ENCODE results near the gene PLCZ1.
"Not testable (repeated sequence)": the region's sequence is repeated elsewhere in the genome, so short reads cannot be mapped to it uniquely, and the experiment has no call there.

PLCZ1 gene

GRCh38 chr12:18703321-18703720, 34.5 kb downstream of the PLCZ1 start:
- TF ChIP-seq CTCF (IDR thresholded peaks at IDR 0.05; ENCODE audit: low read depth, low read length) = no peak
- no peak for DNase-seq (ENCODE audit: extremely low read depth, low read depth)

- peak; percentile 93 for DNase-seq (ENCODE audit: extremely low read depth, low read depth)
- TF ChIP-seq CTCF (IDR thresholded peaks at IDR 0.05; ENCODE audit: low read depth, low read length) = no peak
Measured at GRCh38 chr12:18700271-18700670, 37.5 kb downstream of the PLCZ1 start.

- TF ChIP-seq CTCF (IDR thresholded peaks at IDR 0.05; ENCODE audit: low read depth, low read length) = no peak
- no peak for DNase-seq (ENCODE audit: extremely low read depth, low read depth)
Measured at GRCh38 chr12:18696971-18697602, 40.7 kb downstream of the PLCZ1 start.

GRCh38 chr12:18693986-18694385, 43.8 kb downstream of the PLCZ1 start:
- not testable (repeated sequence) for DNase-seq (ENCODE audit: extremely low read depth, low read depth)

GRCh38 chr12:18690653-18691052, 47.2 kb downstream of the PLCZ1 start:
- no peak for TF ChIP-seq CTCF (IDR thresholded peaks at IDR 0.05; ENCODE audit: low read depth, low read length)
- no peak for DNase-seq (ENCODE audit: extremely low read depth, low read depth)

- no peak for TF ChIP-seq CTCF (IDR thresholded peaks at IDR 0.05; ENCODE audit: low read depth, low read length)
- no peak for DNase-seq (ENCODE audit: extremely low read depth, low read depth)
Measured at GRCh38 chr12:18689771-18690170, 48.0 kb downstream of the PLCZ1 start.

GRCh38 chr12:18684430-18684829, 53.4 kb downstream of the PLCZ1 start:
- TF ChIP-seq CTCF (IDR thresholded peaks at IDR 0.05; ENCODE audit: low read depth, low read length) = no peak
- DNase-seq (ENCODE audit: extremely low read depth, low read depth) = no peak

- DNase-seq (ENCODE audit: extremely low read depth, low read depth) = no peak
- no peak for TF ChIP-seq CTCF (IDR thresholded peaks at IDR 0.05; ENCODE audit: low read depth, low read length)
Measured at GRCh38 chr12:18683327-18684013, 54.3 kb downstream of the PLCZ1 start.
